Measurements from ENCODE around the gene CENPH. TPM values are rescaled to one million over a fixed set of nuclear protein-coding genes. Genes with fewer than 3 reads are reported as not detected.

CENPH gene
- total and polyA plus RNA-seq, 2 of the 13 experiments (the other 11 are each of a cell fraction or from before 2014, with no cell fraction given), result 11.2 to 28.8 TPM

- TF ChIP-seq ZNF710 (CRISPR knock-in tag; IDR thresholded peaks at IDR 0.05; ENCODE audit: borderline replicate concordance) (no peak; the same call in 1 of the 2 replicates), ZNF792 (CRISPR knock-in tag; IDR thresholded peaks at IDR 0.05) (no peak), ZBTB21 (CRISPR knock-in tag; IDR thresholded peaks at IDR 0.05) (no peak), KLF16 (CRISPR knock-in tag; IDR thresholded peaks at IDR 0.05) (peak in 1 of 2 experiments; percentile 63; a peak in 1 of 4 replicates), ZNF446 (CRISPR knock-in tag; IDR thresholded peaks at IDR 0.05) (no peak), NFRKB (IDR thresholded peaks at IDR 0.05) (no peak), ZNF431 (CRISPR knock-in tag; IDR thresholded peaks at IDR 0.05; ENCODE audit: borderline replicate concordance, low read depth) (peak; percentile 76; the same call in 1 of the 2 replicates), KAT2B (IDR thresholded peaks at IDR 0.05; ENCODE audit: borderline replicate concordance, low read depth, low read length) (no peak), HDAC2 (CRISPR knock-in tag; IDR thresholded peaks at IDR 0.05) (peak; percentile 71; the same call in 1 of the 2 replicates), ZNF34 (CRISPR knock-in tag; IDR thresholded peaks at IDR 0.05; ENCODE audit: borderline replicate concordance) (peak; percentile 41; the same call in 1 of the 2 replicates), ZNF441 (CRISPR knock-in tag; IDR thresholded peaks at IDR 0.05; ENCODE audit: borderline replicate concordance) (peak; percentile 6; the same call in 1 of the 2 replicates), ZBED4 (CRISPR knock-in tag; IDR thresholded peaks at IDR 0.05; ENCODE audit: borderline replicate concordance) (peak; percentile 40; the same call in 1 of the 2 replicates), ZNF230 (CRISPR knock-in tag; IDR thresholded peaks at IDR 0.05) (0 out of 2 replicates have a peak, but pooled peaks have one; percentile 62), FOXK1 (CRISPR knock-in tag; IDR thresholded peaks at IDR 0.05; ENCODE audit: borderline replicate concordance, low read depth) (peak; percentile 82; the same call in 1 of the 2 replicates), ZC3H13 (CRISPR knock-in tag; IDR thresholded peaks at IDR 0.05) (no peak), AGO2 (optimal IDR thresholded peaks at IDR 0.05; ENCODE audit: low read depth, low read length) (peak; percentile 54), ZNF414 (CRISPR knock-in tag; IDR thresholded peaks at IDR 0.05) (0 out of 2 replicates have a peak, but pooled peaks have one; percentile 39), RFXAP (CRISPR knock-in tag; IDR thresholded peaks at IDR 0.05; ENCODE audit: borderline replicate concordance) (0 out of 2 replicates have a peak, but pooled peaks have one; percentile 23)
- TF ChIP-seq, protein P1, sequence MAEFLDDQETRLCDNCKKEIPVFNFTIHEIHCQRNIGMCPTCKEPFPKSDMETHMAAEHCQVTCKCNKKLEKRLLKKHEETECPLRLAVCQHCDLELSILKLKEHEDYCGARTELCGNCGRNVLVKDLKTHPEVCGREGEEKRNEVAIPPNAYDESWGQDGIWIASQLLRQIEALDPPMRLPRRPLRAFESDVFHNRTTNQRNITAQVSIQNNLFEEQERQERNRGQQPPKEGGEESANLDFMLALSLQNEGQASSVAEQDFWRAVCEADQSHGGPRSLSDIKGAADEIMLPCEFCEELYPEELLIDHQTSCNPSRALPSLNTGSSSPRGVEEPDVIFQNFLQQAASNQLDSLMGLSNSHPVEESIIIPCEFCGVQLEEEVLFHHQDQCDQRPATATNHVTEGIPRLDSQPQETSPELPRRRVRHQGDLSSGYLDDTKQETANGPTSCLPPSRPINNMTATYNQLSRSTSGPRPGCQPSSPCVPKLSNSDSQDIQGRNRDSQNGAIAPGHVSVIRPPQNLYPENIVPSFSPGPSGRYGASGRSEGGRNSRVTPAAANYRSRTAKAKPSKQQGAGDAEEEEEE (CRISPR knock-in tag; IDR thresholded peaks at IDR 0.05; ENCODE audit: borderline replicate concordance), result 0 out of 2 replicates have a peak, but pooled peaks have one; percentile 62
These were observed 45.3 kb downstream of the CENPH start, which contains the start of gene CDK7 (continued) for GRCh38 chr5:69234457-69235268.

All from HepG2 (cell line).